ENCODE measurements around the gene RABGEF1. TPM values are rescaled to one million over a fixed set of nuclear protein-coding genes. Genes with fewer than 3 reads are reported as not detected.
"Not testable (repeated sequence)": the region's sequence is repeated elsewhere in the genome, so short reads cannot be mapped to it uniquely, and the experiment has no call there.

The RABGEF1 gene
- total RNA-seq, 4 donors from 2014 or later: 37.2 to 72.4 (median 43.8) TPM

GRCh38 chr7:66697449-66698438 lies 42.8 kb upstream of the RABGEF1 start:
- peaks cover 13% of the 10 kb centered on the region for H3K36me3 ChIP-seq
- no peaks in the 10 kb centered on the region for H3K27me3 ChIP-seq
- no peak overlapping the region for H3K4me3 ChIP-seq
- H3K27ac ChIP-seq: no peak overlapping the region
- peaks cover 13% of the 10 kb centered on the region for H3K4me1 ChIP-seq
- no peaks in the 10 kb centered on the region for H3K9me3 ChIP-seq
- WGBS: 33% methylated on average over 5 of the region's 20 CpGs
- TF ChIP-seq EP300 (IDR thresholded peaks at IDR 0.05): no peak
- no peak for TF ChIP-seq POLR2A (IDR thresholded peaks at IDR 0.05)
- TF ChIP-seq POLR2AphosphoS5 (IDR thresholded peaks at IDR 0.05): no peak
- TF ChIP-seq CTCF (IDR thresholded peaks at IDR 0.05): no peak
- DNase-seq (ENCODE audit: low spot score in 2 of 2): no peak

GRCh38 chr7:66698652-66699205 lies 41.8 kb upstream of the RABGEF1 start:
- 80% methylated on average over 5 of the region's 10 CpGs for WGBS
- no peaks in the 10 kb centered on the region for H3K27me3 ChIP-seq
- H3K27ac ChIP-seq: no peak overlapping the region
- H3K36me3 ChIP-seq: peaks cover 11% of the 10 kb centered on the region
- no peaks in the 10 kb centered on the region for H3K9me3 ChIP-seq
- H3K4me3 ChIP-seq: no peak overlapping the region
- TF ChIP-seq CTCF (IDR thresholded peaks at IDR 0.05): no peak
- no peak for TF ChIP-seq POLR2A (IDR thresholded peaks at IDR 0.05)
- no peak for TF ChIP-seq EP300 (IDR thresholded peaks at IDR 0.05)
- no peak for DNase-seq (ENCODE audit: low spot score in 2 of 2)
- peaks cover 13% of the 10 kb centered on the region for H3K4me1 ChIP-seq

- H3K36me3 ChIP-seq: peaks cover 4% of the 10 kb centered on the region
- TF ChIP-seq EP300 (IDR thresholded peaks at IDR 0.05) (no peak), POLR2AphosphoS5 (IDR thresholded peaks at IDR 0.05) (no peak), CTCF (IDR thresholded peaks at IDR 0.05) (no peak), POLR2A (IDR thresholded peaks at IDR 0.05) (no peak)
- H3K27me3 ChIP-seq: no peaks in the 10 kb centered on the region
- H3K4me3 ChIP-seq: no peak overlapping the region
- H3K27ac ChIP-seq: no peak overlapping the region
- DNase-seq (ENCODE audit: low spot score in 2 of 2): no peak
- WGBS: 80% methylated on average over 1 of the region's 6 CpGs
- H3K4me1 ChIP-seq: peaks cover 13% of the 10 kb centered on the region
- no peaks in the 10 kb centered on the region for H3K9me3 ChIP-seq
Observed at GRCh38 chr7:66699998-66700397, 40.5 kb upstream of the RABGEF1 start.

GRCh38 chr7:66700633-66701131 lies 39.9 kb upstream of the RABGEF1 start:
- Histone ChIP-seq H3K27me3 (no peaks in the 10 kb centered on the region), H3K27ac (no peak overlapping the region), H3K4me3 (no peak overlapping the region), H3K36me3 (peaks cover 4% of the 10 kb centered on the region), H3K9me3 (no peaks in the 10 kb centered on the region), H3K4me1 (peaks cover 13% of the 10 kb centered on the region)
- TF ChIP-seq CTCF (IDR thresholded peaks at IDR 0.05): no peak
- TF ChIP-seq POLR2A (IDR thresholded peaks at IDR 0.05): no peak
- TF ChIP-seq EP300 (IDR thresholded peaks at IDR 0.05): no peak
- TF ChIP-seq POLR2AphosphoS5 (IDR thresholded peaks at IDR 0.05): no peak
- WGBS: 91% methylated on average over 5 of the region's 7 CpGs
- DNase-seq (ENCODE audit: low spot score in 2 of 2): no peak

- no peak for TF ChIP-seq EP300 (IDR thresholded peaks at IDR 0.05)
- TF ChIP-seq POLR2A (IDR thresholded peaks at IDR 0.05): no peak
- no peak for TF ChIP-seq POLR2AphosphoS5 (IDR thresholded peaks at IDR 0.05)
- no peak for TF ChIP-seq CTCF (IDR thresholded peaks at IDR 0.05)
- Histone ChIP-seq H3K27me3 (no peaks in the 10 kb centered on the region), H3K9me3 (no peaks in the 10 kb centered on the region), H3K27ac (no peak overlapping the region), H3K4me1 (no peaks in the 10 kb centered on the region), H3K4me3 (no peak overlapping the region), H3K36me3 (peaks cover 31% of the 10 kb centered on the region)
- no peak for DNase-seq (ENCODE audit: low spot score in 2 of 2)
Observed at GRCh38 chr7:66707825-66708224, 32.7 kb upstream of the RABGEF1 start.

GRCh38 chr7:66710752-66711151 lies 29.8 kb upstream of the RABGEF1 start:
- peaks cover 47% of the 10 kb centered on the region for H3K36me3 ChIP-seq
- H3K4me3 ChIP-seq; H3K4me1 ChIP-seq; H3K27me3 ChIP-seq; H3K27ac ChIP-seq; DNase-seq (ENCODE audit: low spot score in 2 of 2); H3K9me3 ChIP-seq: not testable (repeated sequence)
- WGBS: 97% methylated on average over 4 of the region's 4 CpGs
